ENCODE data around the gene BFSP1.

DNA sequence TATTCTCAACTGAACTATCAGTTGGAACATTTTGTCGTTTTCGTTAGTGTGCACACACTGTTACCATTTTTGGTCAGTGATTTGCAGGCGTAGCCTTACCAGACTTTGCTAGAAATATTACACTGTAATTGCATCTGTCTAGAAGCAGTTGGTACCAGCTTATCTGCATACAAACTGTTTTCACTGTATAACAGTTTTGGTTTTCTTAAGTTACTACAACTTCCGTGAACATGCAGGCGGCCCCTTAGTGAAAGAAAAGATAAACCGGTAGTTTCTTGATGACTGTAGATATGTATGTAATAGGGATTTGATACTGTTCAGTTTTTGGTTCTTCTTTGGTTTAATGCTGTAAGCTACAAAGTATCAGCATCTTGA is 40.0 kb upstream of the BFSP1 start:
- TF ChIP-seq EP300 (IDR thresholded peaks at IDR 0.05), result no peak
- no peak for TF ChIP-seq CTCF (IDR thresholded peaks at IDR 0.05)
- peak in 1 of 2 donors; percentile 40 for TF ChIP-seq POLR2A (IDR thresholded peaks at IDR 0.05)

Data from sigmoid colon (tissue), 4 donors.